Embryonic facial prominence (tissue), 1 donor: ENCODE data around the gene AKNA.

Experiments
- DNase-seq: peaks from one replicate; pipeline ENCODE4 v3.0.0-alpha.2; 2016; ENCODE audit errors: extremely low spot score

Gene AKNA

GRCh38 chr9:114284316-114285060 lies 103.3 kb downstream of the AKNA start:
- DNase-seq, result no peak
